ENCODE measurements around the gene FAM53B.

FAM53B gene

GRCh38 chr10:124592101-124592500, 152.1 kb downstream of the FAM53B start:
- no peak for ATAC-seq
- no peak for TF ChIP-seq POU6F1 (CRISPR knock-in tag; IDR thresholded peaks at IDR 0.05; ENCODE audit: borderline replicate concordance, low read depth)
- TF ChIP-seq ISL1 (CRISPR knock-in tag; IDR thresholded peaks at IDR 0.05) = no peak
- TF ChIP-seq CREB5 (CRISPR knock-in tag; IDR thresholded peaks at IDR 0.05; ENCODE audit: low read depth) = no peak
- TF ChIP-seq CSRNP3 (CRISPR knock-in tag; IDR thresholded peaks at IDR 0.05) = no peak
- TF ChIP-seq ZC3H10 (CRISPR knock-in tag; IDR thresholded peaks at IDR 0.05) = no peak
- TF ChIP-seq ZFP30 (CRISPR knock-in tag; IDR thresholded peaks at IDR 0.05) = no peak
- TF ChIP-seq ESRRG (CRISPR knock-in tag; IDR thresholded peaks at IDR 0.05) = no peak
- TF ChIP-seq, protein P1, sequence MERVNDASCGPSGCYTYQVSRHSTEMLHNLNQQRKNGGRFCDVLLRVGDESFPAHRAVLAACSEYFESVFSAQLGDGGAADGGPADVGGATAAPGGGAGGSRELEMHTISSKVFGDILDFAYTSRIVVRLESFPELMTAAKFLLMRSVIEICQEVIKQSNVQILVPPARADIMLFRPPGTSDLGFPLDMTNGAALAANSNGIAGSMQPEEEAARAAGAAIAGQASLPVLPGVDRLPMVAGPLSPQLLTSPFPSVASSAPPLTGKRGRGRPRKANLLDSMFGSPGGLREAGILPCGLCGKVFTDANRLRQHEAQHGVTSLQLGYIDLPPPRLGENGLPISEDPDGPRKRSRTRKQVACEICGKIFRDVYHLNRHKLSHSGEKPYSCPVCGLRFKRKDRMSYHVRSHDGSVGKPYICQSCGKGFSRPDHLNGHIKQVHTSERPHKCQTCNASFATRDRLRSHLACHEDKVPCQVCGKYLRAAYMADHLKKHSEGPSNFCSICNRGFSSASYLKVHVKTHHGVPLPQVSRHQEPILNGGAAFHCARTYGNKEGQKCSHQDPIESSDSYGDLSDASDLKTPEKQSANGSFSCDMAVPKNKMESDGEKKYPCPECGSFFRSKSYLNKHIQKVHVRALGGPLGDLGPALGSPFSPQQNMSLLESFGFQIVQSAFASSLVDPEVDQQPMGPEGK (CRISPR knock-in tag; IDR thresholded peaks at IDR 0.05; ENCODE audit: borderline replicate concordance) = no peak
- TF ChIP-seq ZNF70 (CRISPR knock-in tag; IDR thresholded peaks at IDR 0.05) = no peak
- TF ChIP-seq TOX (CRISPR knock-in tag; IDR thresholded peaks at IDR 0.05; ENCODE audit: borderline replicate concordance) = no peak
- no peak for TF ChIP-seq PPARA (CRISPR knock-in tag; IDR thresholded peaks at IDR 0.05; ENCODE audit: borderline replicate concordance)
- TF ChIP-seq CSDC2 (CRISPR knock-in tag; IDR thresholded peaks at IDR 0.05) = no peak
- TF ChIP-seq TSHZ2 (CRISPR knock-in tag; IDR thresholded peaks at IDR 0.05) = no peak
- TF ChIP-seq ARNTL (CRISPR knock-in tag; IDR thresholded peaks at IDR 0.05; ENCODE audit: borderline replicate concordance, low read depth) = no peak
- TF ChIP-seq ZNF565 (CRISPR knock-in tag; conservative IDR thresholded peaks at IDR 0.05; ENCODE audit: low read depth) = no peak
- no peak for TF ChIP-seq TCF4 (CRISPR knock-in tag; IDR thresholded peaks at IDR 0.05; ENCODE audit: borderline replicate concordance)
- no peak for TF ChIP-seq ZNF8 (CRISPR knock-in tag; IDR thresholded peaks at IDR 0.05)
- TF ChIP-seq ZFP3 (CRISPR knock-in tag; IDR thresholded peaks at IDR 0.05) = no peak
- no peak for TF ChIP-seq BACH2 (CRISPR knock-in tag; IDR thresholded peaks at IDR 0.05; ENCODE audit: borderline replicate concordance)

GRCh38 chr10:124591123-124591495, 153.1 kb downstream of the FAM53B start:
- no peak for ATAC-seq
- TF ChIP-seq ZC3H10 (CRISPR knock-in tag; IDR thresholded peaks at IDR 0.05) (no peak), CREB5 (CRISPR knock-in tag; IDR thresholded peaks at IDR 0.05; ENCODE audit: low read depth) (no peak), ESRRG (CRISPR knock-in tag; IDR thresholded peaks at IDR 0.05) (no peak), ZFP3 (CRISPR knock-in tag; IDR thresholded peaks at IDR 0.05) (no peak), ARNTL (CRISPR knock-in tag; IDR thresholded peaks at IDR 0.05; ENCODE audit: borderline replicate concordance, low read depth) (no peak)

Data from SK-N-SH treated with all-trans-retinoic acid at 6 μM for 48 hours (cell line).